SU-DHL-6 (cell line): ENCODE measurements around the gene NMNAT1.

ENCODE experiments used
- EZH2phosphoT487 ChIP-seq: fragments of 200-600 bp; sonication (generic), shearing (Covaris generic); conservative IDR thresholded peaks from 2 replicates; pipeline ENCODE4 v1.6.1; 2018; ENCODE audit warnings: mild to moderate bottlenecking, antibody characterized with exemption, low read length, moderate library complexity, mixed read lengths
- TF ChIP-seq, protein P1 (sequence below): fragments of 200-600 bp; sonication (generic); IDR thresholded peaks from one replicate; pipeline ENCODE4 v1.5.1; 2017; ENCODE audit warnings: antibody characterized with exemption, mild to moderate bottlenecking, low read length, moderate library complexity; ENCODE audit not compliant: insufficient read depth, poor library complexity, severe bottlenecking

GRCh38 chr1:9942939-9943788, at the start of gene NMNAT1, which contains the start of gene LZIC:
- no peak for TF ChIP-seq EZH2phosphoT487
- TF ChIP-seq, protein P1, sequence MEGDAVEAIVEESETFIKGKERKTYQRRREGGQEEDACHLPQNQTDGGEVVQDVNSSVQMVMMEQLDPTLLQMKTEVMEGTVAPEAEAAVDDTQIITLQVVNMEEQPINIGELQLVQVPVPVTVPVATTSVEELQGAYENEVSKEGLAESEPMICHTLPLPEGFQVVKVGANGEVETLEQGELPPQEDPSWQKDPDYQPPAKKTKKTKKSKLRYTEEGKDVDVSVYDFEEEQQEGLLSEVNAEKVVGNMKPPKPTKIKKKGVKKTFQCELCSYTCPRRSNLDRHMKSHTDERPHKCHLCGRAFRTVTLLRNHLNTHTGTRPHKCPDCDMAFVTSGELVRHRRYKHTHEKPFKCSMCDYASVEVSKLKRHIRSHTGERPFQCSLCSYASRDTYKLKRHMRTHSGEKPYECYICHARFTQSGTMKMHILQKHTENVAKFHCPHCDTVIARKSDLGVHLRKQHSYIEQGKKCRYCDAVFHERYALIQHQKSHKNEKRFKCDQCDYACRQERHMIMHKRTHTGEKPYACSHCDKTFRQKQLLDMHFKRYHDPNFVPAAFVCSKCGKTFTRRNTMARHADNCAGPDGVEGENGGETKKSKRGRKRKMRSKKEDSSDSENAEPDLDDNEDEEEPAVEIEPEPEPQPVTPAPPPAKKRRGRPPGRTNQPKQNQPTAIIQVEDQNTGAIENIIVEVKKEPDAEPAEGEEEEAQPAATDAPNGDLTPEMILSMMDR = no peak
